ENCODE data around the gene PPP6R2.

GRCh38 chr22:50361688-50362087, 18.6 kb downstream of the PPP6R2 start:
- TF ChIP-seq TAF1 (IDR thresholded peaks at IDR 0.05; ENCODE audit: low read depth) (no peak), EP300 (IDR thresholded peaks at IDR 0.05; ENCODE audit: borderline replicate concordance) (no peak), EGR1 (IDR thresholded peaks at IDR 0.05) (no peak), RAD21 (IDR thresholded peaks at IDR 0.05; ENCODE audit: low read depth) (no peak), NFIC (IDR thresholded peaks at IDR 0.05) (no peak), REST (IDR thresholded peaks at IDR 0.05; ENCODE audit: low read depth) (no peak), FOXM1 (IDR thresholded peaks at IDR 0.05; ENCODE audit: borderline replicate concordance, low read depth) (no peak), MAX (IDR thresholded peaks at IDR 0.05) (no peak), TEAD4 (IDR thresholded peaks at IDR 0.05) (no peak), CREB1 (IDR thresholded peaks at IDR 0.05; ENCODE audit: low read depth) (no peak)
